Thoracic aorta (tissue), 2 donors: ENCODE measurements around the gene CLN3. TPM values are rescaled to one million over a fixed set of nuclear protein-coding genes. Genes with fewer than 3 reads are reported as not detected.

Experiments used
- ATAC-seq: fragments of 150-250 bp; one replicate; pipeline ENCODE4 v1.8.0; 2017; ENCODE audit warnings: low read depth; ENCODE audit not compliant: insufficient number of reproducible peaks, low FRiP score
- DNase-seq: peaks from one replicate; pipeline ENCODE4 v3.0.0-alpha.2; 2020; ENCODE audit warnings: low spot score
- H3K27ac ChIP-seq, 2 donors: fragments of 200-600 bp; sonication (generic); 1 replicate in 1 of 2; 2 replicates in 1 of 2; pipeline ENCODE4 v1.5.1; 2016; ENCODE audit warnings: mild to moderate bottlenecking in 2 of 2, moderate library complexity in 2 of 2
- H3K27me3 ChIP-seq: fragments of 200-600 bp; sonication (generic); replicated peaks from 2 replicates; pipeline ENCODE4 v1.6.0; 2016; ENCODE audit warnings: mild to moderate bottlenecking; ENCODE audit not compliant: insufficient read depth
- H3K36me3 ChIP-seq: fragments of 200-600 bp; sonication (generic); one replicate; pipeline ENCODE4 v1.5.1; 2016
- H3K4me1 ChIP-seq, 2 donors: fragments of 200-600 bp; sonication (generic); 1 replicate in 1 of 2; 2 replicates in 1 of 2; pipeline versions ENCODE4 v1.5.1 to v1.6.0; 2016; ENCODE audit warnings: low read depth in 2 of 2, mild to moderate bottlenecking in 1 of 2; ENCODE audit not compliant: control insufficient read depth in 1 of 2
- H3K4me3 ChIP-seq: fragments of 200-600 bp; sonication (generic); 2 replicates; pipeline ENCODE4 v1.5.1; 2016; ENCODE audit warnings: mild to moderate bottlenecking
- H3K9me3 ChIP-seq: fragments of 200-600 bp; sonication (generic); 2 replicates; pipeline ENCODE4 v1.5.1; 2016
- total RNA-seq, 2 donors: library from RNA; depleted of rRNA; stranded (reverse); fragments of >200 nt; gene quantifications; one replicate each; pipeline versions ENCODE4 v1.1.0 to v1.2.3, GENCODE V29; 2016
- TF ChIP-seq, protein P1 (sequence below): fragments of 200-600 bp; sonication (generic); IDR thresholded peaks from one replicate; pipeline ENCODE4 v1.5.1; 2019; ENCODE audit warnings: antibody characterized with exemption

Gene CLN3
- total RNA-seq, 2 donors from 2014 or later, result 16.9 to 25.2 TPM

DNA sequence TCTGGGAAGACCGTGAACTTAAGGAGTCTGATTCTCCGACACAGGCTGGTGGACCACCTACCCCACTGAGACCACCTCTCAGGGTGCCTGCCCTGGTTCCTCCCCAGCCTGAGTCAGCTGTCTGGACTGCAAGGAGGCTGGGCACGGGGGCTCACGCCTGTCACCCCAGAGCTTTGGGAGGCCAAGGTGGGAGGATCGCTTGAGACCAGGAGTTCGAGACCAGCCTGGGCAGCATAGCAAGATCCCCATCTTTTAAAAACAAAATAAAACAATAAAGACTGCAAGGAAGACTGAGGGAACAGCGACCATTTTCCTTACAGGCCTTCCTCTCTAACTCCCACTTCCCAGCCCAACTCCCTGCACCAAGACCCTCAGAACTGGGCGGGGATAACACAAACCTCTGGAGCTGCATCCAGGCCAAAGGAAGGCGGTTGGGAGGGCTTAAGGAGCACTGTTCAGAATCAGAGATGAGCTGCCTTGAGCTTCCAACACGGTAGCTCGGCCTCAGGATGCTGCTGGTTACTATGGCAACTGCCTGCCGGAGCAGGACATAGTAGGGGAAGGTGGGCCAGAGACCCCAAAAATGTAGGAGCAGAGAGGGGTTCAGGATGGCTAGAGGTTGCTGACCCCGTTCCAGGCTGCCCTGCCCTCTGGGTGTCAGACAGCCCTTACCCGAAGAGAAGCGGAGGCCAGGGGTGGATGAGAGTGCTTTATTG, 7.0 kb upstream of the CLN3 start:
- H3K9me3 ChIP-seq, result no peaks in the 10 kb centered on the region
- no peak for ATAC-seq
- no peaks in the 10 kb centered on the region for H3K4me1 ChIP-seq
- no peak overlapping the region for H3K27ac ChIP-seq
- TF ChIP-seq, protein P1, sequence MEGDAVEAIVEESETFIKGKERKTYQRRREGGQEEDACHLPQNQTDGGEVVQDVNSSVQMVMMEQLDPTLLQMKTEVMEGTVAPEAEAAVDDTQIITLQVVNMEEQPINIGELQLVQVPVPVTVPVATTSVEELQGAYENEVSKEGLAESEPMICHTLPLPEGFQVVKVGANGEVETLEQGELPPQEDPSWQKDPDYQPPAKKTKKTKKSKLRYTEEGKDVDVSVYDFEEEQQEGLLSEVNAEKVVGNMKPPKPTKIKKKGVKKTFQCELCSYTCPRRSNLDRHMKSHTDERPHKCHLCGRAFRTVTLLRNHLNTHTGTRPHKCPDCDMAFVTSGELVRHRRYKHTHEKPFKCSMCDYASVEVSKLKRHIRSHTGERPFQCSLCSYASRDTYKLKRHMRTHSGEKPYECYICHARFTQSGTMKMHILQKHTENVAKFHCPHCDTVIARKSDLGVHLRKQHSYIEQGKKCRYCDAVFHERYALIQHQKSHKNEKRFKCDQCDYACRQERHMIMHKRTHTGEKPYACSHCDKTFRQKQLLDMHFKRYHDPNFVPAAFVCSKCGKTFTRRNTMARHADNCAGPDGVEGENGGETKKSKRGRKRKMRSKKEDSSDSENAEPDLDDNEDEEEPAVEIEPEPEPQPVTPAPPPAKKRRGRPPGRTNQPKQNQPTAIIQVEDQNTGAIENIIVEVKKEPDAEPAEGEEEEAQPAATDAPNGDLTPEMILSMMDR, result no peak
- no peaks in the 10 kb centered on the region for H3K27me3 ChIP-seq
- no peaks in the 10 kb centered on the region for H3K36me3 ChIP-seq
- H3K4me3 ChIP-seq, result no peak overlapping the region
- no peak for DNase-seq

DNA sequence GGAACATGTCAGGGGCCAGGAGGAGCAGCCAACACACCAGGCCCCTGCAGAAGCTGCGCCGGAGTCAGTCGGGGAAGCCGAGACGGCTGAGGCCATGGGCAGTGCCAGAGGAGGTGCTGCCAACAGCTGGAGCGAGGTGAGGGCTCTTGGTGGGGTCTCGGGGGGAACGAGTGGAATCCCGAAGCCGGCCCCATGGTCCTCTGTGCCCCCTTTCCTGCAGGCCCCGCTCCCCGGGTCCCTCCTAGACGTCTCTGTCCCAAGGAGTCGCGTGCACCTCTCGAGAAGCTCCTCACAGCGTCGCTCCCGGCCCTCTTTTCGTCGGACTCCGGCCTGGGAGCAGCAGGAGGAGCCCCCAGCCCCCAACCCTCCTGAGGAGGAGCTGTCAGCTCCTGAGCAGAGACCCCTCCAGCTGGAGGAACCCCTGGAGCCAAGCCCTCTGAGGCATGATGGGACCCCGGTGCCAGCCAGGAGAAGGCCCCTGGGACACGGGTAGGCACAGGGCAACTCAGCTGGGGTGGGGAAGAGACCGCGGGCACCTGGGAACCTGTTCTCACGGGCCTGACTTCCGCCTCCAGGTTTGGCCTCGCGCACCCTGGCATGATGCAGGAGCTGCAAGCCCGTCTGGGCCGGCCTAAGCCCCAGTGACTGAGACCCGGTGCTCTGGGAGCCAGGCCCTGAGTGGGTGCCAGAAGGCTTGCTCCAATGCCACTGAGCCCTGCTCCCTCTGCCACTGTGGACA, 6.2 kb upstream of the CLN3 start:
- H3K9me3 ChIP-seq, result no peaks in the 10 kb centered on the region
- H3K27me3 ChIP-seq, result no peaks in the 10 kb centered on the region
- H3K36me3 ChIP-seq, result no peaks in the 10 kb centered on the region
- TF ChIP-seq, protein P1, result no peak
- ATAC-seq (no peak), DNase-seq (no peak)
- no peaks in the 10 kb centered on the region for H3K4me1 ChIP-seq
- no peak overlapping the region for H3K27ac ChIP-seq
- no peak overlapping the region for H3K4me3 ChIP-seq

DNA sequence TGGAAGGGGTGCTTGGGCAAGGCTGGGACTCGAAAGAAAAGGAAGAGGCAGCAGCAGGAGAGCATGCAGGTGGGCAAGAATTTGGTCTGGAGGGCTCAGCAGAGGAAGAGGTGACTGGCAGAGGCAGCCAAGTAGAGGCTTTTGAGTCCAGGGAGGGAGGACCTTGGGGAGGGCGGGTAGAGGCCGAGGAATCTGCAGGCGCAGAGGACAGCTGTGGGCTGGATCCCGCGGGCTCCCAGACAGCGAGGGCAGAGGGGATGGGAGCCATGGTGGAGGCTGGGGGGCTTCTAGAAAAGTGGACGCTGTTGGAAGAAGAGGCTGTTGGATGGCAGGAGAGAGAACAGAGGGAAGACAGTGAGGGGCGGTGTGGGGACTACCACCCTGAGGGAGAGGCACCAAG, 5.5 kb upstream of the CLN3 start:
- DNase-seq (no peak), ATAC-seq (no peak)
- Histone ChIP-seq H3K4me3 (no peak overlapping the region), H3K36me3 (no peaks in the 10 kb centered on the region), H3K27me3 (no peaks in the 10 kb centered on the region), H3K4me1 (no peaks in the 10 kb centered on the region), H3K9me3 (no peaks in the 10 kb centered on the region), H3K27ac (no peak overlapping the region)
- TF ChIP-seq, protein P1, result no peak

DNA sequence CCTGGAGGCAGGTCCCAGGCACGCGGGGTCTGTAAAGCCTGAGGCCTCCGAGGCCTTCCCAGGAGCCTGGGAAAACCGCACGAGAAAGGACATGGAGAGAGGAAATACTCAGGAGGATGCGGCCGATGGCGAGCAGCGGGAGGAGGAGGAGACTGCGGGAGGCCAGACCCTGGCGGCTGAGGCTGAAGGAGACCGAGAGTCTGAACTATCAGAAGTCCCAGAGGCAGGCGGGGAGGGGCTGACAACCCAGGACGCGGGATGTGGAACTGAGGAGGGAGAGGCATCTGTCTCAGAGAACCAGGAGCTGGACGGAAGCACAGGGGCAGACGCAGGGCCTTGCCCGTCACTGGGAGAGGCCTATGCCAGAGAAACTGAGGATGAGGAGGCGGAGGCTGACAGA, 5.0 kb upstream of the CLN3 start:
- Histone ChIP-seq H3K36me3 (no peaks in the 10 kb centered on the region), H3K27ac (no peak overlapping the region), H3K4me1 (no peaks in the 10 kb centered on the region), H3K4me3 (no peak overlapping the region), H3K9me3 (no peaks in the 10 kb centered on the region), H3K27me3 (no peaks in the 10 kb centered on the region)
- DNase-seq (no peak), ATAC-seq (no peak)
- TF ChIP-seq, protein P1, result no peak
